Astrocyte of the cerebellum (primary cell): Measurements from ENCODE around the gene RCAN3.

ENCODE experiments used
- DNase-seq: peaks from one replicate; pipeline ENCODE4 v3.0.0-alpha.2; 2011; ENCODE audit warnings: low read depth
- H3K4me3 ChIP-seq: 2 replicates; pipeline ENCODE4 v1.5.1; 2011; ENCODE audit warnings: mild to moderate bottlenecking, low read depth, low read length, moderate library complexity
- CTCF ChIP-seq: IDR thresholded peaks from 2 replicates; pipeline ENCODE4 v1.5.1; 2012; ENCODE audit warnings: low read length, low read depth, moderate library complexity, mild to moderate bottlenecking; ENCODE audit errors: missing control alignments
- in situ Hi-C: cut with HindIII; loops from 2 replicates; pipeline ENCODE4 v1.10.0; 2017; ENCODE audit warnings: low sequenced_read_pairs

Gene RCAN3

GRCh38 chr1:24554714-24555113 is 52.1 kb downstream of the RCAN3 start:
- in situ Hi-C loops: no loop called here
- DNase-seq: no peak
- no peak for TF ChIP-seq CTCF
- no peak overlapping the region for H3K4me3 ChIP-seq

DNA sequence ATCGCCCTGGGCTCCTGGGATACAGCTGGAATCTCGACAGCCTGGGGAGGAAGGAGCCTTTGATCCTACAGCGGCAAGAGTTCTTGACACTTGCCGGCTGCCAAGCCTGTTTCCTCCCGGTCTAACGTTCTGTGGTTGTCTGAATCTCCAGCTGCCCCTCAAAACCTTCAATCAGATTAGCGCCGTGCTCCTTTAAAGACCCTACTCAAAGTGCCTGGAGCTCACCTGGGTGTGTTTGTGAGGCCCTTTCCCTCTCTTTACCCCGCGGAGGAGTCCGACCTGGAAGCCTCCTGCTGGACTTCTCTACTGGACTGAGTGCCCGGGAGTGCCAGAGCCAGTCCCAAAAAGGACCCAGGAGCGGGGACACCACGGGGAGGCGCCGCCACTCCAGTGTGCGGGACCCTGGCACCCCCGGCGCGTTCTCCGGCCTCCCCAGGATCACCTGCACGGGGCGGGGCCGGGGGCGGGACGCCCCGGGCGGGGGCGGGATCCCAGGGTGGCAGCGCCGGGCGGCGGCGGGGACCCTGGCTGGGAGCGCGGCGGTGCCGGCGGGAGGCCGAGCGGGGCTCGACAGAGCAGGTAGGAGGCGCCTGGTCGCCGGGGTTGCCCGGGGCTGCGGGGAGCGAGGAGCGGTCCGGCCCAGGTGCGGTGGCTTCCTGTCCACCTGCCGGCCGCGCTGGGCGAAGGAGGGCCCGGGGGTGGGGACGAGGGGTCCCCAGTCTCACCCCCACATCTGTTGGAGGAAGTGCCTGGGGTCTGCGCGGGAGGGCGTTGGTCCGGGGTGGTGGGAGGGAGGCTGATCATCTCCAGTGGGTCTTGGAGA is 53.2 kb downstream of the RCAN3 start, which contains the start of gene NCMAP:
TSS of gene NCMAP (plus strand) at position 497 of the 823 bp plus-strand sequence. CDS start 39,344 bp downstream, outside the sequence.
- no peak for DNase-seq
- no peak within 1 kb of the TSS for H3K4me3 ChIP-seq
- TF ChIP-seq CTCF: no peak
- in situ Hi-C loops: no loop called here

DNA sequence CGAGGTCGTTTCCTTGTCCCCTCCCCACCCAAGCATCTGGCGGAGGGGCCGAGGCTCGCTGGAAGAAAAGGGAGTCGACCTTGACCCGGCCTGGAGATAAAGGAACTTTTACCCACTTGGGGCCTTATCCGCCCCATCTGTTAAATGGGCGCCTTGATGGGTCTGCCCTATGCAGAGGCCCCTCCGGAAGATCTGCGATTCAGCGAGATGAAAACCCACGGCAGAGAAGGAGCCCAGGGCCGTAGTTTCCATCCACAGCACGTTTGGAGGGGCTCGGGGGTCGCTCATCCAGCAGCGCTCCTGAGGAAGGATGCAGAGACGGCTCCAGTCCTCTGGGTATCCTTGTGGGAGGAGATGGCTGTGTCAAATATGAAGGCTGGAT is 53.8 kb downstream of the RCAN3 start:
- no peak for TF ChIP-seq CTCF
- in situ Hi-C loops: no loop called here
- no peak overlapping the region for H3K4me3 ChIP-seq
- DNase-seq: no peak

DNA sequence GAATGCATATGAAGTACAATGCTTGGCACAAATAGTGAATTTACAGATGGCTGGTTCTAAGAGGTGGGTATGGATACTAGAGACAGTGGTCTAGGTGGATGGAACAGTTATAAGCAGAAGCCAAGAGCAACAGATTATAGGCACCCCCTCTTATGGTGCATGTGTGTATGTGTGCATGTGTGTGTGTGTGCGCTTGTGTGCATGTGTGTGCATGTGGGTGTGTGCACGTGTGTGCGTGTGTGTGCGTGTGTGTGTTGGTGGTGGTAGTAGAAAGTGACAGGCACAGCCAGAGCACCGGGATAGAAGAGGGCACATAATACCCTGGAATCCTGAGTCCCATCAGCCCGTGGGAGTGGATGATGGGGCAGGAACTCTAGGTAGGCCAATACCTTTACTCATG is 54.6 kb downstream of the RCAN3 start:
- DNase-seq: no peak
- TF ChIP-seq CTCF: no peak
- in situ Hi-C loops: no loop called here
- H3K4me3 ChIP-seq: no peak overlapping the region

DNA sequence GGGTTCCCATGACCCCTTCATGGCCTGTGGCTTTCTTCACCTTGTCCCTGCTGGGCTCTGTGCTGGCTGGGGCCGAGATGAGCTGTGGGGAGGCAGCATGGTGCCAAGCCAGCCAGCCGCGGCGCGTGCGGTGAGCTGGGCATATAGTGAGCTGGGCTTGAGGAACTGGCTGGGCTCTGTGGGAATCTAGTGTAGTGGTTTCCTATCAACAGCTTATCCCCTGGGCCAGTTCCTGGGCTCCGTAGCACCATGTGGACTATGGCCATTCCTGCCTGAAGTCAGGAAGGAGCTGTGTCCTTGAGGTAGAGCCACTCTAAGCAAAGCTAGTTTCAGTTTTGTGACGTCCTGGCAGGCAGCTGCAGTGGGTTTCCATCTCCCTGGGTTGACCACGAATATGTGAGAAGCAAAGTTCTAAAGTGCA is 55.1 kb downstream of the RCAN3 start:
- DNase-seq: peak; percentile 18
- no peak for TF ChIP-seq CTCF
- in situ Hi-C loops: no loop called here
- H3K4me3 ChIP-seq: no peak overlapping the region

DNA sequence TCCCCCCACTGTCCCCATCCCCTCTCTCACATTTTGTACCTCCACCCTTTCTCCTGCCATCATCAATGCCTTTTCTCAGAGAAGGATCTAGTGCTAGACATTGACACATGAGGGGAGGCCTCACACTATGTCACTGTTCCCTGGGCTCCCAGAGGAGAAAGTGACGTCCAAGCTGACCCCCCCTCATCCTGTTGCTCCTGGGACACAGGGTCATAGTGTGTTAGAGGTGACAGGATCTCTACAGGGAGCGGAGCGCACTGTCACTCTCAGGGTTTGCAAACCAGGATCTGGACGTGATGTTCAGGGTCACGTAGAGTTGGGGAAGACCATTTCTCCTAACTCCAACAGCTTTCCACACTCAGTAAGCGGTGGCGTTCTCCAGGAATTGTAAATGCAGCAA is 55.8 kb downstream of the RCAN3 start:
- no peak for DNase-seq
- TF ChIP-seq CTCF: no peak
- in situ Hi-C loops: no loop called here
- no peak overlapping the region for H3K4me3 ChIP-seq
